ENCODE measurements around the gene ARHGAP26.

Gene ARHGAP26

GRCh38 chr5:142824391-142824790 is 54.2 kb downstream of the ARHGAP26 start:
- TF ChIP-seq CTCF (IDR thresholded peaks at IDR 0.05): no peak

- no peak for TF ChIP-seq CTCF (IDR thresholded peaks at IDR 0.05)
Measured at GRCh38 chr5:142825378-142826089, 55.4 kb downstream of the ARHGAP26 start.

- TF ChIP-seq CTCF (IDR thresholded peaks at IDR 0.05): no peak
Measured at GRCh38 chr5:142826093-142826492, 55.9 kb downstream of the ARHGAP26 start.

- no peak for TF ChIP-seq CTCF (IDR thresholded peaks at IDR 0.05)
Measured at GRCh38 chr5:142826741-142827492, 56.7 kb downstream of the ARHGAP26 start.

GRCh38 chr5:142827934-142828576 is 57.9 kb downstream of the ARHGAP26 start:
- no peak for TF ChIP-seq CTCF (IDR thresholded peaks at IDR 0.05)

GRCh38 chr5:142828797-142829535 is 58.8 kb downstream of the ARHGAP26 start:
- no peak for TF ChIP-seq CTCF (IDR thresholded peaks at IDR 0.05)

- TF ChIP-seq CTCF (IDR thresholded peaks at IDR 0.05): no peak
Measured at GRCh38 chr5:142829801-142830220, 59.6 kb downstream of the ARHGAP26 start.
